ENCODE data around the gene C16orf46.

- TF ChIP-seq CTCF (conservative IDR thresholded peaks at IDR 0.05; ENCODE audit: low read depth in 2 of 2) (no peak), REST (IDR thresholded peaks at IDR 0.05; ENCODE audit: unreplicated experiment) (no peak), ZNF114 (CRISPR knock-in tag; IDR thresholded peaks at IDR 0.05) (no peak), EZH2phosphoT487 (IDR thresholded peaks at IDR 0.05; ENCODE audit: unreplicated experiment) (no peak), CREB1 (CRISPR knock-in tag; IDR thresholded peaks at IDR 0.05; ENCODE audit: low read depth) (no peak), STAT1 (IDR thresholded peaks at IDR 0.05; ENCODE audit: unreplicated experiment) (no peak), JUNB (IDR thresholded peaks at IDR 0.05; ENCODE audit: unreplicated experiment) (no peak), POLR2AphosphoS5 (IDR thresholded peaks at IDR 0.05; ENCODE audit: low read depth) (no peak), EZH2 (IDR thresholded peaks at IDR 0.05; ENCODE audit: low read depth, unreplicated experiment) (no peak), ETS1 (IDR thresholded peaks at IDR 0.05) (no peak), NANOG (IDR thresholded peaks at IDR 0.05; ENCODE audit: borderline replicate concordance) (no peak), ZNF331 (CRISPR knock-in tag; IDR thresholded peaks at IDR 0.05; ENCODE audit: low read depth) (no peak), ZNF462 (CRISPR knock-in tag; IDR thresholded peaks at IDR 0.05) (no peak)
Measured at GRCh38 chr16:81101702-81102101, 24.7 kb upstream of the C16orf46 start.

Data from GM23338 (cell line).